Measurements from ENCODE around the gene ZNF526.

ZNF526 gene

GRCh38 chr19:42202290-42202880 lies 17.7 kb upstream of the ZNF526 start:
- TF ChIP-seq CTCF (IDR thresholded peaks at IDR 0.05; ENCODE audit: low read depth, low read length) = no peak
- H3K4me3 ChIP-seq (ENCODE audit: low read depth, low read length) = no peak overlapping the region

GRCh38 chr19:42203700-42204099 lies 16.4 kb upstream of the ZNF526 start:
- H3K4me3 ChIP-seq (ENCODE audit: low read depth, low read length) = no peak overlapping the region
- no peak for TF ChIP-seq CTCF (IDR thresholded peaks at IDR 0.05; ENCODE audit: low read depth, low read length)

- TF ChIP-seq CTCF (IDR thresholded peaks at IDR 0.05; ENCODE audit: low read depth, low read length) = no peak
- H3K4me3 ChIP-seq (ENCODE audit: low read depth, low read length) = no peak overlapping the region
These were observed 15.4 kb upstream of the ZNF526 start for GRCh38 chr19:42204664-42205063.

GRCh38 chr19:42206871-42207755 lies 13.0 kb upstream of the ZNF526 start:
- H3K4me3 ChIP-seq (ENCODE audit: low read depth, low read length) = no peak overlapping the region
- no peak for TF ChIP-seq CTCF (IDR thresholded peaks at IDR 0.05; ENCODE audit: low read depth, low read length)

- no peak for TF ChIP-seq CTCF (IDR thresholded peaks at IDR 0.05; ENCODE audit: low read depth, low read length)
- no peak overlapping the region for H3K4me3 ChIP-seq (ENCODE audit: low read depth, low read length)
These were observed 12.3 kb upstream of the ZNF526 start for GRCh38 chr19:42207767-42208271.

- no peak overlapping the region for H3K4me3 ChIP-seq (ENCODE audit: low read depth, low read length)
- no peak for TF ChIP-seq CTCF (IDR thresholded peaks at IDR 0.05; ENCODE audit: low read depth, low read length)
These were observed 11.5 kb upstream of the ZNF526 start for GRCh38 chr19:42208612-42209011.

- TF ChIP-seq CTCF (IDR thresholded peaks at IDR 0.05; ENCODE audit: low read depth, low read length) = no peak
- H3K4me3 ChIP-seq (ENCODE audit: low read depth, low read length) = no peak overlapping the region
These were observed 7.2 kb upstream of the ZNF526 start for GRCh38 chr19:42212886-42213285.

Data from WI38 (cell line).